GM12878 (cell line): ENCODE results near the gene ANK3. TPM values are rescaled to one million over a fixed set of nuclear protein-coding genes. Genes with fewer than 3 reads are reported as not detected.

ENCODE experiments used
- PBX3 ChIP-seq: IDR thresholded peaks from 2 replicates; pipeline ENCODE4 v1.6.1; 2011; ENCODE audit warnings: mild to moderate bottlenecking, low read depth, low read length, moderate library complexity; ENCODE audit not compliant: insufficient replicate concordance
- RAD51 ChIP-seq: fragments of 450-650 bp; IDR thresholded peaks from 2 replicates; pipeline ENCODE4 v1.6.1; 2016; ENCODE audit warnings: moderate library complexity, mild to moderate bottlenecking, inconsistent platforms
- polyA plus RNA-seq, 11 experiments: library from polyadenylated mRNA; depleted of rRNA in 4 of 11; unstranded in 6 of 11; stranded (reverse) in 5 of 11; fragments of >200 nt; fragmentation: Nextera tagmentation in 4 of 11; fragmentation: Illumina TruSeq in 1 of 11; extraction: Ambion mirVana in 4 of 11; extraction: Trizol in 1 of 11; gene quantifications; 1 replicate in 1 of 11; 2 replicates in 10 of 11; pipeline versions ENCODE4 v1.2.1 to v1.2.3, GENCODE V29; 2011 to 2016; ENCODE audit warnings: inconsistent platforms in 2 of 11, missing spikeins in 2 of 11, low read depth in 1 of 11
- total RNA-seq, 4 experiments: library from RNA; depleted of rRNA in 3 of 4; stranded (reverse); fragments of >200 nt in 3 of 4; fragmentation: Illumina TruSeq in 1 of 4; extraction: Trizol in 1 of 4; gene quantifications; 2 replicates each; pipeline versions ENCODE4 v1.2.1 to v1.2.3, GENCODE V29; 2013 to 2021
- TF ChIP-seq, protein P1 (sequence below): IDR thresholded peaks from 2 replicates; pipeline ENCODE4 v1.6.1; 2011; ENCODE audit warnings: borderline replicate concordance, low read depth, mild to moderate bottlenecking, moderate library complexity, low read length; ENCODE audit not compliant: insufficient read depth, poor library complexity, severe bottlenecking
- TF ChIP-seq, protein P2 (sequence below): fragments of 450-650 bp; IDR thresholded peaks from 2 replicates; pipeline ENCODE4 v1.6.1; 2016; ENCODE audit warnings: mild to moderate bottlenecking, moderate library complexity, borderline replicate concordance

ANK3 gene
- total and polyA plus RNA-seq, 10 of the 15 experiments (the other 5 are each of a cell fraction or from before 2014, with no cell fraction given), result 0.06 to 0.82 (median 0.20) TPM; not detected in 2

GRCh38 chr10:60351191-60351853 lies 38.4 kb downstream of the ANK3 start (continued):
- TF ChIP-seq PBX3 (no peak), RAD51 (no peak)
- TF ChIP-seq, protein P1, sequence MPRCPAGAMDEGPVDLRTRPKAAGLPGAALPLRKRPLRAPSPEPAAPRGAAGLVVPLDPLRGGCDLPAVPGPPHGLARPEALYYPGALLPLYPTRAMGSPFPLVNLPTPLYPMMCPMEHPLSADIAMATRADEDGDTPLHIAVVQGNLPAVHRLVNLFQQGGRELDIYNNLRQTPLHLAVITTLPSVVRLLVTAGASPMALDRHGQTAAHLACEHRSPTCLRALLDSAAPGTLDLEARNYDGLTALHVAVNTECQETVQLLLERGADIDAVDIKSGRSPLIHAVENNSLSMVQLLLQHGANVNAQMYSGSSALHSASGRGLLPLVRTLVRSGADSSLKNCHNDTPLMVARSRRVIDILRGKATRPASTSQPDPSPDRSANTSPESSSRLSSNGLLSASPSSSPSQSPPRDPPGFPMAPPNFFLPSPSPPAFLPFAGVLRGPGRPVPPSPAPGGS, result peak; percentile 53
- TF ChIP-seq, protein P2, sequence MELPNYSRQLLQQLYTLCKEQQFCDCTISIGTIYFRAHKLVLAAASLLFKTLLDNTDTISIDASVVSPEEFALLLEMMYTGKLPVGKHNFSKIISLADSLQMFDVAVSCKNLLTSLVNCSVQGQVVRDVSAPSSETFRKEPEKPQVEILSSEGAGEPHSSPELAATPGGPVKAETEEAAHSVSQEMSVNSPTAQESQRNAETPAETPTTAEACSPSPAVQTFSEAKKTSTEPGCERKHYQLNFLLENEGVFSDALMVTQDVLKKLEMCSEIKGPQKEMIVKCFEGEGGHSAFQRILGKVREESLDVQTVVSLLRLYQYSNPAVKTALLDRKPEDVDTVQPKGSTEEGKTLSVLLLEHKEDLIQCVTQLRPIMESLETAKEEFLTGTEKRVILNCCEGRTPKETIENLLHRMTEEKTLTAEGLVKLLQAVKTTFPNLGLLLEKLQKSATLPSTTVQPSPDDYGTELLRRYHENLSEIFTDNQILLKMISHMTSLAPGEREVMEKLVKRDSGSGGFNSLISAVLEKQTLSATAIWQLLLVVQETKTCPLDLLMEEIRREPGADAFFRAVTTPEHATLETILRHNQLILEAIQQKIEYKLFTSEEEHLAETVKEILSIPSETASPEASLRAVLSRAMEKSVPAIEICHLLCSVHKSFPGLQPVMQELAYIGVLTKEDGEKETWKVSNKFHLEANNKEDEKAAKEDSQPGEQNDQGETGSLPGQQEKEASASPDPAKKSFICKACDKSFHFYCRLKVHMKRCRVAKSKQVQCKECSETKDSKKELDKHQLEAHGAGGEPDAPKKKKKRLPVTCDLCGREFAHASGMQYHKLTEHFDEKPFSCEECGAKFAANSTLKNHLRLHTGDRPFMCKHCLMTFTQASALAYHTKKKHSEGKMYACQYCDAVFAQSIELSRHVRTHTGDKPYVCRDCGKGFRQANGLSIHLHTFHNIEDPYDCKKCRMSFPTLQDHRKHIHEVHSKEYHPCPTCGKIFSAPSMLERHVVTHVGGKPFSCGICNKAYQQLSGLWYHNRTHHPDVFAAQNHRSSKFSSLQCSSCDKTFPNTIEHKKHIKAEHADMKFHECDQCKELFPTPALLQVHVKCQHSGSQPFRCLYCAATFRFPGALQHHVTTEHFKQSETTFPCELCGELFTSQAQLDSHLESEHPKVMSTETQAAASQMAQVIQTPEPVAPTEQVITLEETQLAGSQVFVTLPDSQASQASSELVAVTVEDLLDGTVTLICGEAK, result peak; percentile 61; the same call in 1 of the 2 replicates
